ENCODE data around the gene CDC42SE2. TPM values are rescaled to one million over a fixed set of nuclear protein-coding genes. Genes with fewer than 3 reads are reported as not detected.
A peak's percentile ranks its signal among the peaks of the same experiment; 100 is the strongest.
"Not testable (repeated sequence)": the region's sequence is repeated elsewhere in the genome, so short reads cannot be mapped to it uniquely, and the experiment has no call there.

Gene CDC42SE2
- total RNA-seq, 1 experiment from 2014 or later: 32.8 TPM

DNA sequence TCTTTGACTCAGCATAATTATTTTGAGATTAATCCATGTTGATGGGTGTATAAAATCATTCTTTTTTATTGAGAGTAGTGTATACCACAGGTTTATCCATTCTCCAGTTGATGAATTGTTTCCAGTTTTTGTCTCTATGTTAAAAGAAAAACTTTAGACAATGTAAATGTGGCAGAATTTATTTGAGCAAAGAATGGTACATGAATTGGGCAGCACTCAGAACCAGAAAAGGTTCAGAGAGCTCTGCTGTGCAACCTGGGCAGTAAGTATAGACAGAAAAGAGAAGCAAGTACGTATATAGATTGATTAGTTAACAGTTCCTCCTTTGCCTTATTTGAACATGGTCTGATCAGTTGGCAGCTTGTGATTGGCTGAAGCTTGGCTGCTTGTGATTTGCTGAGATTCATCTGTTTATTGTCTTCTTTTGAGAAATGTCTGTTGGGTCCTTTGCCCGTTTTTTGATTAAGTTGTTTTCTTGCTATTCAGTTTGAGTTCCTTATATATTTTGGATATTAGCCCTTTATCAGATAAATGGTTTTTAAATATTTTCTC lies 41.4 kb downstream of the CDC42SE2 start:
- no peaks in the 10 kb centered on the region for H3K36me3 ChIP-seq (ENCODE audit: low read depth)
- no peaks in the 10 kb centered on the region for H3K27me3 ChIP-seq (ENCODE audit: insufficient read depth, low read depth)
- peaks cover 6% of the 10 kb centered on the region for H3K9me3 ChIP-seq (ENCODE audit: insufficient read depth, low read depth)
- ChIA-PET CTCF (no interaction called here), POLR2A (ENCODE audit: unreplicated experiment) (no interaction called here)
- 0 out of 2 replicates have a peak, but pooled peaks cover 6% of the 10 kb centered on the region for H4K20me1 ChIP-seq (ENCODE audit: insufficient read depth)
- H3K4me1 ChIP-seq (replicated peaks; ENCODE audit: insufficient read depth): peaks cover 17% of the 10 kb centered on the region
- H2AFZ ChIP-seq: no peak overlapping the region
- intact Hi-C loops (cut with micrococcal nuclease; ENCODE audit: unreplicated experiment): no loop called here
- no peaks in the 10 kb centered on the region for H3F3A ChIP-seq (ENCODE audit: insufficient read depth, low read depth)
- H3K27ac ChIP-seq: no peak overlapping the region
- no TSS peak for BruUV-seq (replicated peaks)
- H3K79me2 ChIP-seq (ENCODE audit: low read depth): peaks cover 54% of the 10 kb centered on the region
- H3K9me2 ChIP-seq (ENCODE audit: insufficient read depth): no peaks in the 10 kb centered on the region
- H3K4me3 ChIP-seq: no peak overlapping the region
- TF ChIP-seq EZH2 (IDR thresholded peaks at IDR 0.05; ENCODE audit: low read depth): no peak
- TF ChIP-seq, protein P1, sequence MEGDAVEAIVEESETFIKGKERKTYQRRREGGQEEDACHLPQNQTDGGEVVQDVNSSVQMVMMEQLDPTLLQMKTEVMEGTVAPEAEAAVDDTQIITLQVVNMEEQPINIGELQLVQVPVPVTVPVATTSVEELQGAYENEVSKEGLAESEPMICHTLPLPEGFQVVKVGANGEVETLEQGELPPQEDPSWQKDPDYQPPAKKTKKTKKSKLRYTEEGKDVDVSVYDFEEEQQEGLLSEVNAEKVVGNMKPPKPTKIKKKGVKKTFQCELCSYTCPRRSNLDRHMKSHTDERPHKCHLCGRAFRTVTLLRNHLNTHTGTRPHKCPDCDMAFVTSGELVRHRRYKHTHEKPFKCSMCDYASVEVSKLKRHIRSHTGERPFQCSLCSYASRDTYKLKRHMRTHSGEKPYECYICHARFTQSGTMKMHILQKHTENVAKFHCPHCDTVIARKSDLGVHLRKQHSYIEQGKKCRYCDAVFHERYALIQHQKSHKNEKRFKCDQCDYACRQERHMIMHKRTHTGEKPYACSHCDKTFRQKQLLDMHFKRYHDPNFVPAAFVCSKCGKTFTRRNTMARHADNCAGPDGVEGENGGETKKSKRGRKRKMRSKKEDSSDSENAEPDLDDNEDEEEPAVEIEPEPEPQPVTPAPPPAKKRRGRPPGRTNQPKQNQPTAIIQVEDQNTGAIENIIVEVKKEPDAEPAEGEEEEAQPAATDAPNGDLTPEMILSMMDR (conservative IDR thresholded peaks at IDR 0.05): no peak
- H3K4me2 ChIP-seq: no peak overlapping the region
- no peak for DNase-seq

DNA sequence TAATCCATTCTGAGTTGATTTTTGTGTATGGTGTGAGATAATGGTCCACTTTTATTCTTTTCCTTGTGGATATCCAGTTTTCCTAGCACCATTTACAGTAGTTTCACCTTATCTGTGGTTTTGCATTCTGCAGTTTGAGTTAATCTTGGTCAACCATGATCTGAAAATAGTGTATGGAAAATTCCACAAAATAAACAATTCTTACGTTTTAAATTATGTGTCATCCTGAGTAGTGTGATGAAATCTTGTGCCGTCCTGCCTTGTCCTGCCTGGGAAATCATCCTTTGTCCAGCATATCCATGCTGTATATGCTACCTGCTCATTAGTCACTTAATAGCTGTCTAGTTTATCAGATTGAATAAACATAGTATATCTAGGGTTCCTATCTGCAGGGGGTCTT lies 42.1 kb downstream of the CDC42SE2 start:
- Histone ChIP-seq H4K20me1 (ENCODE audit: insufficient read depth) (0 out of 2 replicates have a peak, but pooled peaks cover 2% of the 10 kb centered on the region), H3K27ac (no peak overlapping the region), H3K36me3 (ENCODE audit: low read depth) (no peaks in the 10 kb centered on the region), H3K4me2 (no peak overlapping the region), H2AFZ (no peak overlapping the region), H3K4me3 (no peak overlapping the region), H3K4me1 (replicated peaks; ENCODE audit: insufficient read depth) (peaks cover 17% of the 10 kb centered on the region), H3K9me2 (ENCODE audit: insufficient read depth) (no peaks in the 10 kb centered on the region), H3K27me3 (ENCODE audit: insufficient read depth, low read depth) (no peaks in the 10 kb centered on the region), H3K9me3 (ENCODE audit: insufficient read depth, low read depth) (peaks cover 6% of the 10 kb centered on the region), H3F3A (ENCODE audit: insufficient read depth, low read depth) (no peaks in the 10 kb centered on the region), H3K79me2 (ENCODE audit: low read depth) (peaks cover 51% of the 10 kb centered on the region)
- ChIA-PET POLR2A (ENCODE audit: unreplicated experiment) (no interaction called here), CTCF (no interaction called here)
- DNase-seq: no peak
- no peak for TF ChIP-seq EZH2 (IDR thresholded peaks at IDR 0.05; ENCODE audit: low read depth)
- TF ChIP-seq, protein P1 (conservative IDR thresholded peaks at IDR 0.05): no peak
- intact Hi-C loops (cut with micrococcal nuclease; ENCODE audit: unreplicated experiment): no loop called here
- BruUV-seq (replicated peaks): no TSS peak

DNA sequence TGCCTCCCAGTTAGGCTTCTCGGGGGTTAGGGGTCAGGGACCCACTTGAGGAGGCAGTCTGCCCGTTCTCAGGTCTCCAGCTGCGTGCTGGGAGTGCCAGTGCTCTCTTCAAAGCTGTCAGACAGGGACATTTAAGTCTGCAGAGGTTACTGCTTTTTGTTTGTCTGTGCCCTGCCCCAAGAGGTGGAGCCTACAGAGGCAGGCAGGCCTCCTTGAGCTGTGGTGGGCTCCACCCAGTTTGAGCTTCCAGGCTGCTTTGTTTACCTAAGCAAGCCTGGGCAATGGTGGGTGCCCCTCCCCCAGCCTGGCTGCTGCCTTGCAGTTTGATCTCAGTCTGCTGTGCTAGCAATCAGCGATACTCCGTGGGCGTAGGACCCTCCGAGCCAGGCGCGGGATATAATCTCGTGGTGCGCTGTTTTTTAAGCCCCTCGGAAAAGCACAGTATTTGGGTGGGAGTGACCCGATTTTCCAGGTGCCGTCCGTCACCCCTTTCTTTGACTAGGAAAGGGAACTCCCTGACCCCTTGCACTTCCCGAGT lies 48.5 kb downstream of the CDC42SE2 start:
- H3K36me3 ChIP-seq (ENCODE audit: low read depth); H2AFZ ChIP-seq; H3K4me3 ChIP-seq; H3K9me2 ChIP-seq (ENCODE audit: insufficient read depth); CTCF ChIA-PET; H3K27ac ChIP-seq; H4K20me1 ChIP-seq (ENCODE audit: insufficient read depth); H3K27me3 ChIP-seq (ENCODE audit: insufficient read depth, low read depth); H3K4me2 ChIP-seq; BruUV-seq (replicated peaks); H3F3A ChIP-seq (ENCODE audit: insufficient read depth, low read depth); intact Hi-C loops (cut with micrococcal nuclease; ENCODE audit: unreplicated experiment); H3K4me1 ChIP-seq (replicated peaks; ENCODE audit: insufficient read depth); H3K9me3 ChIP-seq (ENCODE audit: insufficient read depth, low read depth): not testable (repeated sequence)
- peak in 1 of 2 experiments; percentile 43 for DNase-seq
- POLR2A ChIA-PET (ENCODE audit: unreplicated experiment): interaction anchor here (0.7 kb wide), 1 partner anchor 42 kb away, joined by 6 read pairs; no protein-coding TSS in a partner anchor
- peaks cover 32% of the 10 kb centered on the region for H3K79me2 ChIP-seq (ENCODE audit: low read depth)

DNA sequence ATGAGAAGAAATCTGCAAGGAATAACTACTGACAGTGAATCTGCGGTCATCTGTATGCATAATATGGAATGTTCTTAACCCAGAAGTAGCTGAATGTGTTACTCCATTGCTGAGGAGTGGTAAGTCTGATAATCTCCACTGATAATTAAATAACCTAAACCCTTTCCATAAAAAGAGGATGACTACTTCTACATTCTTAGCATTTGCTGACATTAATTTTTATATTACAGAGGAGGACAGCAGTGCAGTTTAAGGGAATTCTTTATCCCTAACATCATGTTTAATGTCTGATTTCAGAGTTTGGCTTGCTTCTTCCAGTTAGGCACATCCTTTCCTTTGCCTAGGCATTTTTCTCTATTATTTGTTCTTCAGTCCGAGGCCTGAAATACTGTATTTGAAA lies 52.2 kb downstream of the CDC42SE2 start:
- Histone ChIP-seq H3F3A (ENCODE audit: insufficient read depth, low read depth) (no peaks in the 10 kb centered on the region), H3K4me3 (no peak overlapping the region), H3K27me3 (ENCODE audit: insufficient read depth, low read depth) (no peaks in the 10 kb centered on the region), H3K27ac (no peak overlapping the region), H2AFZ (no peak overlapping the region), H3K4me2 (no peak overlapping the region), H3K9me2 (ENCODE audit: insufficient read depth) (no peaks in the 10 kb centered on the region), H3K4me1 (replicated peaks; ENCODE audit: insufficient read depth) (no peaks in the 10 kb centered on the region), H4K20me1 (ENCODE audit: insufficient read depth) (0 out of 2 replicates have a peak, but pooled peaks cover 8% of the 10 kb centered on the region), H3K9me3 (ENCODE audit: insufficient read depth, low read depth) (no peaks in the 10 kb centered on the region), H3K36me3 (ENCODE audit: low read depth) (peaks cover 6% of the 10 kb centered on the region; the same call in 1 of the 2 replicates), H3K79me2 (ENCODE audit: low read depth) (peaks cover 42% of the 10 kb centered on the region)
- no peak for DNase-seq
- no TSS peak for BruUV-seq (replicated peaks)
- intact Hi-C loops (cut with micrococcal nuclease; ENCODE audit: unreplicated experiment): no loop called here
- ChIA-PET POLR2A (ENCODE audit: unreplicated experiment) (no interaction called here), CTCF (no interaction called here)
- TF ChIP-seq, protein P1 (conservative IDR thresholded peaks at IDR 0.05): no peak
- TF ChIP-seq EZH2 (IDR thresholded peaks at IDR 0.05; ENCODE audit: low read depth): no peak

All from PC-9 (cell line).